OCI-LY7 (cell line): ENCODE data around the gene FAM227A. TPM values are rescaled to one million over a fixed set of nuclear protein-coding genes. Genes with fewer than 3 reads are reported as not detected.

ENCODE experiments used
- BruUV-seq: library from RNA; stranded (reverse); fragments of 400-500 nt; replicated peaks from 2 replicates; lab custom pipeline; 2021; lab: Mats Ljungman, UMichigan
- CTCF ChIA-PET: fragments of 300-600 bp; sonication (Branson Sonifier 250); formaldehyde crosslinking; loops from one replicate; lab custom pipeline; 2022; ENCODE audit warnings: antibody characterized with exemption; ENCODE audit not compliant: unreplicated experiment; lab: Charles Lee
- POLR2A ChIA-PET: fragments of 300-600 bp; sonication (Branson Sonifier 250); formaldehyde crosslinking; loops from one replicate; lab custom pipeline; 2022; ENCODE audit warnings: antibody characterized with exemption; lab: Charles Lee
- DNase-seq: peaks from one replicate; pipeline ENCODE4 v3.0.0-alpha.2; 2015; ENCODE audit warnings: low spot score
- H2AFZ ChIP-seq: fragments of 200-600 bp; sonication (generic), shearing (Covaris generic); 2 replicates; pipeline ENCODE4 v1.6.1; 2014; ENCODE audit warnings: mild to moderate bottlenecking, antibody characterized with exemption, low read length, moderate library complexity
- H3K27ac ChIP-seq: fragments of 200-600 bp; sonication (generic); 2 replicates; pipeline ENCODE4 v1.5.1; 2014; ENCODE audit warnings: mixed run types, low read depth, mild to moderate bottlenecking, moderate library complexity, low read length, inconsistent platforms; ENCODE audit not compliant: poor library complexity, severe bottlenecking
- H3K36me3 ChIP-seq: fragments of 200-600 bp; sonication (generic); 2 replicates; pipeline ENCODE4 v1.6.1; 2014; ENCODE audit warnings: mild to moderate bottlenecking, antibody characterized with exemption, low read length, moderate library complexity, mixed read lengths; ENCODE audit not compliant: insufficient read depth
- H3K4me1 ChIP-seq: fragments of 200-600 bp; sonication (generic); 2 replicates; pipeline ENCODE4 v1.5.1; 2014; ENCODE audit warnings: mild to moderate bottlenecking, low read length; ENCODE audit not compliant: insufficient read depth, poor library complexity, severe bottlenecking
- H3K4me2 ChIP-seq: fragments of 200-600 bp; sonication (generic); 2 replicates; pipeline ENCODE4 v1.6.1; 2014; ENCODE audit warnings: mild to moderate bottlenecking, low read length
- H3K4me3 ChIP-seq: fragments of 200-600 bp; sonication (generic); 2 replicates; pipeline ENCODE4 v1.5.1; 2014; ENCODE audit warnings: mild to moderate bottlenecking, low read depth, low read length; ENCODE audit not compliant: poor library complexity, severe bottlenecking
- H3K79me2 ChIP-seq: fragments of 200-600 bp; sonication (generic); 2 replicates; pipeline ENCODE4 v1.6.1; 2016; ENCODE audit warnings: low read depth, mild to moderate bottlenecking, low read length, moderate library complexity, mixed read lengths; ENCODE audit not compliant: insufficient read depth
- H3K9me2 ChIP-seq: fragments of 200-600 bp; sonication (generic); 2 replicates; pipeline ENCODE4 v1.6.1; 2016; ENCODE audit warnings: mild to moderate bottlenecking, low read length, mixed read lengths; ENCODE audit not compliant: insufficient read depth
- H3K9me3 ChIP-seq: fragments of 200-600 bp; sonication (generic); 2 replicates; pipeline ENCODE4 v1.6.1; 2014; ENCODE audit warnings: mild to moderate bottlenecking, mixed run types, low read length, mixed read lengths
- H4K20me1 ChIP-seq: fragments of 200-600 bp; sonication (generic); 2 replicates; pipeline ENCODE4 v1.6.1; 2014; ENCODE audit warnings: mild to moderate bottlenecking, antibody characterized with exemption, low read length, moderate library complexity, mixed read lengths; ENCODE audit not compliant: insufficient read depth
- CTCF ChIP-seq: fragments of 200-600 bp; sonication (generic); conservative IDR thresholded peaks from 2 replicates; pipeline ENCODE4 v1.5.1; 2014; ENCODE audit warnings: mild to moderate bottlenecking, antibody characterized with exemption, low read length, moderate library complexity, mixed read lengths
- EZH2phosphoT487 ChIP-seq: fragments of 200-600 bp; sonication (generic); IDR thresholded peaks from 2 replicates; pipeline ENCODE4 v1.6.1; 2018; ENCODE audit warnings: low read depth, borderline replicate concordance, mild to moderate bottlenecking, mixed run types, antibody characterized with exemption, low read length, moderate library complexity, mixed read lengths
- intact Hi-C: fragments of 100-400 bp; cut with micrococcal nuclease; formaldehyde crosslinking; loops from one replicate; pipeline ENCODE4 v1.10.0; 2022; ENCODE audit not compliant: unreplicated experiment
- total RNA-seq, 2 experiments: library from RNA; depleted of rRNA in 1 of 2; stranded (reverse); fragments of >200 nt in 1 of 2; shearing (Covaris generic) in 1 of 2; gene quantifications; 2 replicates each; pipeline ENCODE4 v1.2.3, GENCODE V29; 2014 to 2022

The FAM227A gene
- total RNA-seq, 2 experiments from 2014 or later = 0.16 to 0.57 TPM

GRCh38 chr22:38610234-38610633 lies 46.0 kb downstream of the FAM227A start:
- Histone ChIP-seq H3K36me3 (no peaks in the 10 kb centered on the region), H3K4me3 (no peak overlapping the region), H3K9me3 (no peaks in the 10 kb centered on the region), H3K79me2 (no peaks in the 10 kb centered on the region), H2AFZ (no peak overlapping the region), H3K4me1 (no peaks in the 10 kb centered on the region), H3K27ac (no peak overlapping the region), H3K9me2 (no peaks in the 10 kb centered on the region), H4K20me1 (no peaks in the 10 kb centered on the region), H3K4me2 (no peak overlapping the region)
- BruUV-seq = no TSS peak
- DNase-seq = no peak
- ChIA-PET POLR2A (no interaction called here), CTCF (no interaction called here)
- no peak for TF ChIP-seq CTCF
- TF ChIP-seq EZH2phosphoT487 = no peak
- intact Hi-C loops = no loop called here

GRCh38 chr22:38608992-38609750 lies 47.0 kb downstream of the FAM227A start:
- Histone ChIP-seq H3K9me2 (no peaks in the 10 kb centered on the region), H3K36me3 (no peaks in the 10 kb centered on the region)

More at GRCh38 chr22:38608992-38609750, 47.0 kb downstream of the FAM227A start:
- Histone ChIP-seq H3K4me3 (no peak overlapping the region), H3K27ac (no peak overlapping the region), H3K9me3 (no peaks in the 10 kb centered on the region), H2AFZ (no peak overlapping the region), H3K4me2 (no peak overlapping the region), H3K4me1 (no peaks in the 10 kb centered on the region), H3K79me2 (no peaks in the 10 kb centered on the region), H4K20me1 (no peaks in the 10 kb centered on the region)
- intact Hi-C loops = loop anchor here (1.0 kb wide), 1 partner anchor 14 kb away; no protein-coding TSS in a partner anchor
- ChIA-PET POLR2A (interaction anchor here (1.5 kb wide), 1 partner anchor 10 kb away, joined by 4 read pairs; no protein-coding TSS in a partner anchor), CTCF (no interaction called here)
- no peak for TF ChIP-seq CTCF
- no peak for TF ChIP-seq EZH2phosphoT487
- no TSS peak for BruUV-seq
- no peak for DNase-seq
